Liver (tissue), 9 donors: Measurements from ENCODE around the gene WIZ. TPM values are rescaled to one million over a fixed set of nuclear protein-coding genes. Genes with fewer than 3 reads are reported as not detected.
"Not testable (repeated sequence)": the region's sequence is repeated elsewhere in the genome, so short reads cannot be mapped to it uniquely, and the experiment has no call there.

Experiments used
- DNase-seq: peaks from one replicate; pipeline ENCODE4 v3.0.0-alpha.2; 2017; ENCODE audit warnings: low spot score
- H3K27ac ChIP-seq, 2 donors: one replicate each; pipeline ENCODE4 v1.7.0; 2013; ENCODE audit warnings: inconsistent platforms in 2 of 2, low read length in 2 of 2, control low read depth in 1 of 2, low read depth in 1 of 2, mild to moderate bottlenecking in 1 of 2
- H3K27me3 ChIP-seq, 4 donors: one replicate each; pipeline versions ENCODE4 v1.6.1 to v1.7.0; 2013; ENCODE audit warnings: low read length in 3 of 4, inconsistent platforms in 1 of 4, mild to moderate bottlenecking in 1 of 4, moderate library complexity in 1 of 4; ENCODE audit not compliant: control insufficient read depth in 4 of 4, insufficient read depth in 4 of 4
- H3K36me3 ChIP-seq, 4 donors: one replicate each; pipeline versions ENCODE4 v1.6.1 to v1.7.0; 2013; ENCODE audit warnings: low read length in 3 of 4, mild to moderate bottlenecking in 3 of 4, low read depth in 1 of 4, moderate library complexity in 1 of 4; ENCODE audit not compliant: control insufficient read depth in 4 of 4, insufficient read depth in 3 of 4
- H3K4me1 ChIP-seq, 4 donors: one replicate each; pipeline versions ENCODE4 v1.6.1 to v1.7.0; 2013; ENCODE audit warnings: low read length in 3 of 4, mild to moderate bottlenecking in 3 of 4, moderate library complexity in 1 of 4; ENCODE audit not compliant: control insufficient read depth in 4 of 4, insufficient read depth in 4 of 4
- H3K4me3 ChIP-seq, 3 donors: one replicate each; pipeline versions ENCODE4 v1.6.1 to v1.7.0; 2013; ENCODE audit warnings: low read length in 3 of 3, control low read depth in 1 of 3, low read depth in 1 of 3, mild to moderate bottlenecking in 1 of 3
- H3K9ac ChIP-seq, 2 donors: one replicate each; pipeline ENCODE4 v1.7.0; 2013; ENCODE audit warnings: low read length in 2 of 2, mild to moderate bottlenecking in 2 of 2, moderate library complexity in 2 of 2, control low read depth in 1 of 2, low read depth in 1 of 2
- H3K9me3 ChIP-seq, 4 donors: one replicate each; pipeline versions ENCODE4 v1.6.1 to v1.7.0; 2013; ENCODE audit warnings: low read length in 3 of 4; ENCODE audit not compliant: control insufficient read depth in 4 of 4
- EGR1 ChIP-seq, 2 donors: IDR thresholded peaks; 2 replicates each; pipeline ENCODE4 v1.6.1; 2016 to 2018; ENCODE audit warnings: antibody characterized with exemption in 2 of 2, low read depth in 2 of 2
- FOXA1 ChIP-seq: IDR thresholded peaks from 2 replicates; pipeline ENCODE4 v1.6.1; 2016; ENCODE audit warnings: antibody characterized with exemption
- FOXA2 ChIP-seq: IDR thresholded peaks from 2 replicates; pipeline ENCODE4 v1.6.1; 2016; ENCODE audit warnings: antibody characterized with exemption
- GABPA ChIP-seq, 2 donors: IDR thresholded peaks in 1 of 2; conservative IDR thresholded peaks in 1 of 2; 2 replicates each; pipeline ENCODE4 v1.6.1; 2016; ENCODE audit warnings: antibody characterized with exemption in 2 of 2, mild to moderate bottlenecking in 1 of 2, moderate library complexity in 1 of 2
- HNF4G ChIP-seq: IDR thresholded peaks from 2 replicates; pipeline ENCODE4 v1.6.1; 2016; ENCODE audit warnings: antibody characterized with exemption
- JUND ChIP-seq, 2 donors: IDR thresholded peaks; 2 replicates each; pipeline ENCODE4 v1.6.1; 2016; ENCODE audit warnings: antibody characterized with exemption in 2 of 2
- NR2F2 ChIP-seq: IDR thresholded peaks from 2 replicates; pipeline ENCODE4 v1.6.1; 2016; ENCODE audit warnings: antibody characterized with exemption
- RAD21 ChIP-seq, 2 donors: IDR thresholded peaks; 2 replicates each; pipeline ENCODE4 v1.6.1; 2016; ENCODE audit warnings: antibody characterized with exemption in 2 of 2, mild to moderate bottlenecking in 2 of 2
- SP1 ChIP-seq: IDR thresholded peaks from 2 replicates; pipeline ENCODE4 v1.6.1; 2018; ENCODE audit warnings: antibody characterized with exemption, mild to moderate bottlenecking
- TAF1 ChIP-seq: conservative IDR thresholded peaks from 2 replicates; pipeline ENCODE4 v1.6.1; 2016; ENCODE audit warnings: antibody characterized with exemption, mild to moderate bottlenecking
- YY1 ChIP-seq: IDR thresholded peaks from 2 replicates; pipeline ENCODE4 v1.6.1; 2016; ENCODE audit warnings: antibody characterized with exemption, mild to moderate bottlenecking
- WGBS: extraction: QIAGEN DNeasy Blood & Tissue Kit; methylation state at CpG from one replicate; pipeline ENCODE4 v1.1.7; 2013; 5-methylcytosine and 5-hydroxymethylcytosine counted together
- polyA plus RNA-seq, 2 donors: library from polyadenylated mRNA; stranded (reverse) in 1 of 2; unstranded in 1 of 2; fragments of 200-250 nt in 1 of 2; fragments of >200 nt in 1 of 2; fragmentation: Nextera tagmentation in 1 of 2; extraction: Ambion mirVana in 1 of 2; gene quantifications; one replicate each; pipeline versions ENCODE4 v1.2.1 to v1.2.3, GENCODE V29; 2013 to 2015
- total RNA-seq, 2 donors: library from RNA; depleted of rRNA; stranded (reverse); fragments of >200 nt; gene quantifications; one replicate each; pipeline ENCODE4 v1.2.3, GENCODE V29; 2014
- TF ChIP-seq, protein P1 (sequence below): IDR thresholded peaks from 2 replicates; pipeline ENCODE4 v1.6.1; 2016; ENCODE audit warnings: antibody characterized with exemption
- TF ChIP-seq, protein P2 (sequence below): fragments of 150-350 bp; IDR thresholded peaks from 2 replicates; pipeline ENCODE4 v1.5.1; 2017; ENCODE audit warnings: improper control_type of control experiment, low read depth, low read length; ENCODE audit not compliant: missing input control
- TF ChIP-seq, protein P3 (sequence below): IDR thresholded peaks from 2 replicates; pipeline ENCODE4 v1.6.1; 2016; ENCODE audit warnings: antibody characterized with exemption
- donor health status: healthy.
- donor health status: healthy.
- donor health status: healthy.
- donor health status: healthy.
- donor health status: healthy.

WIZ gene
- total and polyA plus RNA-seq, 4 donors, result 3.8 to 12.7 (median 8.6) TPM

DNA sequence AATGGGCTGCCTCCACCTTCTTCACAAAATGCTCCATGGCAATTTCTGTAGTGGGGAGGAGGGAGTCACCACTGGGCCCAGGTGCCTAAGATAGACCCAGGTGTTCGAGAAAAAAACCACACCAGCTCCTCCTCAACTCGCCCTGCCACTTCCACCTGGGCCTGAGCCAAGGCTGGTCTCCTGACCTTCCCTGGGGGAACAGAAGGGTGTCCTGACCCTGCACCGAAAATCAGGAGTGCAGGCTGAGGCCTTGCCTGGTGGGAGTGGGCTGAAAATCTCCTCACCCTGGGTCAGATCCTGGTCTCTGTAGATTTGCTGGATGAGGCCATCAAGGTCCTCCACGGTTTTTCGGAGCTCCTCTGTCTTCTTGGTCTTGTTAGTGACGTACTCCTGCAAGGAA lies 52.5 kb downstream of the WIZ start:
- WGBS, result 94% methylated on average over 6 of the region's 6 CpGs
- H3K36me3 ChIP-seq, result peaks cover 32 to 73% (median 53%) of the 10 kb centered on the region in 4 donors
- no peaks in the 10 kb centered on the region for H3K9me3 ChIP-seq
- DNase-seq, result no peak
- no peak overlapping the region for H3K9ac ChIP-seq
- H3K4me1 ChIP-seq, result no peaks in the 10 kb centered on the region
- no peaks in the 10 kb centered on the region for H3K27me3 ChIP-seq
- no peak for TF ChIP-seq YY1
- no peak for TF ChIP-seq GABPA (IDR thresholded peaks at IDR 0.05 in 1 of 2, conservative IDR thresholded peaks at IDR 0.05 in 1 of 2)
- TF ChIP-seq, protein P1, sequence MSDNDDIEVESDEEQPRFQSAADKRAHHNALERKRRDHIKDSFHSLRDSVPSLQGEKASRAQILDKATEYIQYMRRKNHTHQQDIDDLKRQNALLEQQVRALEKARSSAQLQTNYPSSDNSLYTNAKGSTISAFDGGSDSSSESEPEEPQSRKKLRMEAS, result no peak
- TF ChIP-seq RAD21 (IDR thresholded peaks at IDR 0.05), result no peak
- TF ChIP-seq, protein P2, sequence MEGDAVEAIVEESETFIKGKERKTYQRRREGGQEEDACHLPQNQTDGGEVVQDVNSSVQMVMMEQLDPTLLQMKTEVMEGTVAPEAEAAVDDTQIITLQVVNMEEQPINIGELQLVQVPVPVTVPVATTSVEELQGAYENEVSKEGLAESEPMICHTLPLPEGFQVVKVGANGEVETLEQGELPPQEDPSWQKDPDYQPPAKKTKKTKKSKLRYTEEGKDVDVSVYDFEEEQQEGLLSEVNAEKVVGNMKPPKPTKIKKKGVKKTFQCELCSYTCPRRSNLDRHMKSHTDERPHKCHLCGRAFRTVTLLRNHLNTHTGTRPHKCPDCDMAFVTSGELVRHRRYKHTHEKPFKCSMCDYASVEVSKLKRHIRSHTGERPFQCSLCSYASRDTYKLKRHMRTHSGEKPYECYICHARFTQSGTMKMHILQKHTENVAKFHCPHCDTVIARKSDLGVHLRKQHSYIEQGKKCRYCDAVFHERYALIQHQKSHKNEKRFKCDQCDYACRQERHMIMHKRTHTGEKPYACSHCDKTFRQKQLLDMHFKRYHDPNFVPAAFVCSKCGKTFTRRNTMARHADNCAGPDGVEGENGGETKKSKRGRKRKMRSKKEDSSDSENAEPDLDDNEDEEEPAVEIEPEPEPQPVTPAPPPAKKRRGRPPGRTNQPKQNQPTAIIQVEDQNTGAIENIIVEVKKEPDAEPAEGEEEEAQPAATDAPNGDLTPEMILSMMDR, result no peak
- TF ChIP-seq NR2F2, result no peak
- TF ChIP-seq, protein P3, sequence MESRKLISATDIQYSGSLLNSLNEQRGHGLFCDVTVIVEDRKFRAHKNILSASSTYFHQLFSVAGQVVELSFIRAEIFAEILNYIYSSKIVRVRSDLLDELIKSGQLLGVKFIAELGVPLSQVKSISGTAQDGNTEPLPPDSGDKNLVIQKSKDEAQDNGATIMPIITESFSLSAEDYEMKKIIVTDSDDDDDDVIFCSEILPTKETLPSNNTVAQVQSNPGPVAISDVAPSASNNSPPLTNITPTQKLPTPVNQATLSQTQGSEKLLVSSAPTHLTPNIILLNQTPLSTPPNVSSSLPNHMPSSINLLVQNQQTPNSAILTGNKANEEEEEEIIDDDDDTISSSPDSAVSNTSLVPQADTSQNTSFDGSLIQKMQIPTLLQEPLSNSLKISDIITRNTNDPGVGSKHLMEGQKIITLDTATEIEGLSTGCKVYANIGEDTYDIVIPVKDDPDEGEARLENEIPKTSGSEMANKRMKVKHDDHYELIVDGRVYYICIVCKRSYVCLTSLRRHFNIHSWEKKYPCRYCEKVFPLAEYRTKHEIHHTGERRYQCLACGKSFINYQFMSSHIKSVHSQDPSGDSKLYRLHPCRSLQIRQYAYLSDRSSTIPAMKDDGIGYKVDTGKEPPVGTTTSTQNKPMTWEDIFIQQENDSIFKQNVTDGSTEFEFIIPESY, result no peak
- TF ChIP-seq EGR1 (IDR thresholded peaks at IDR 0.05; ENCODE audit: low read depth in 2 of 2), result no peak
- no peak for TF ChIP-seq SP1
- TF ChIP-seq JUND (IDR thresholded peaks at IDR 0.05), result no peak
- TF ChIP-seq FOXA2, result no peak
- TF ChIP-seq FOXA1, result no peak
- H3K27ac ChIP-seq, result no peak overlapping the region
- no peak overlapping the region for H3K4me3 ChIP-seq

DNA sequence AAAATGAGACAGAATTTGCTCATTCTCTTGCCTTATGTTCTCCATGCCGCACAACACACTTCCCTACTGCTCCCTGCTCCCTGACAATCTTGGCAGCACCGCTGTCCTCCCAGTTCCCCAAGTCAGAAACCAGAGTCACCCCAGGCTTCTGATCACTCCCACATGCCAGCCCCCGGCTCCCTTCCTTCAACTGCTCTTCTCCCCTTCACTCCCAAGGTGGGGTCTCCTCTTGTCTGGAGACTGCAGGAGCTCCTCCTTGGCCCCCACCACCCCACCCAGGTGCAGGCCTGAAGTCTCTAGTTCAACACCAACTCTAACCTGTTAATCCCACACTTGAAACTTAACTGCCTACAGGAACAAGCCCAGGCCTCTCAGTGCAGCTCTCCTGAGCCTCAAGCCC lies 53.3 kb downstream of the WIZ start:
- no peak overlapping the region for H3K9ac ChIP-seq
- TF ChIP-seq HNF4G (no peak), NR2F2 (no peak), TAF1 (no peak), FOXA1 (no peak)
- TF ChIP-seq, protein P3, result no peak
- TF ChIP-seq, protein P2, result no peak
- peaks cover 33 to 71% (median 52%) of the 10 kb centered on the region in 4 donors for H3K36me3 ChIP-seq
- no peak overlapping the region for H3K27ac ChIP-seq
- H3K27me3 ChIP-seq, result no peaks in the 10 kb centered on the region
- H3K4me1 ChIP-seq, result no peaks in the 10 kb centered on the region
- no peak for DNase-seq
- WGBS, result 96% methylated on average over 3 of the region's 3 CpGs
- no peak overlapping the region for H3K4me3 ChIP-seq
- no peaks in the 10 kb centered on the region for H3K9me3 ChIP-seq

DNA sequence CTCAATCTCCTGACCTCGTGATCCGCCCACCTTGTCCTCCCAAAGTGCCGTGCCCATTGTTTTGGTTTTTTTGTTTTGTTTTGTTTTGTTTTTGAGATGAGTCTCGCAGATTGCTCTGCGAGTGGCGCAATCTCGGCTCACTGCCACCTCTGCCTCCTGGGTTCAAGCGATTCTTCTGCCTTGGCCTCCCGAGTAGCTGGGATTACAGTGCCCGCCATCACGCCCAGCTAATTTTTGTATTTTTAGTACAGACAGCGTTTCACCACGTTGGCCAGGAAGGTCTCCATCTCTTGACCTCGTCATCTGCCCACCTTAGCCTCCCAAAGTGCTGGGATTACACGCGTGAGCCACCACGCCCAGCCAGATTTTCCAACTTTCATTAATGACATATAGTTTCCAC lies 54.5 kb downstream of the WIZ start:
- H3K27me3 ChIP-seq, DNase-seq, H3K9me3 ChIP-seq, H3K27ac ChIP-seq, H3K4me1 ChIP-seq, H3K9ac ChIP-seq, H3K4me3 ChIP-seq: not testable (repeated sequence)
- H3K36me3 ChIP-seq, result peaks cover 27 to 64% (median 46%) of the 10 kb centered on the region in 4 donors
- 96% methylated on average over 17 of the region's 17 CpGs for WGBS
